RCC 7860 (cell line): Measurements from ENCODE around the gene RERE.
"Not testable (repeated sequence)": the region's sequence is repeated elsewhere in the genome, so short reads cannot be mapped to it uniquely, and the experiment has no call there.

Source experiments
- DNase-seq: peaks from one replicate; pipeline ENCODE4 v3.0.0-alpha.2; 2015; ENCODE audit warnings: low spot score
- FAIRE-seq: peaks from 2 replicates; lab custom pipeline; 2012; peaks lifted over from hg19 to GRCh38; lab: Jason Lieb, UNC

RERE gene

GRCh38 chr1:8649875-8650274 is 167.6 kb downstream of the RERE start:
- FAIRE-seq (no peak), DNase-seq (no peak)

DNA sequence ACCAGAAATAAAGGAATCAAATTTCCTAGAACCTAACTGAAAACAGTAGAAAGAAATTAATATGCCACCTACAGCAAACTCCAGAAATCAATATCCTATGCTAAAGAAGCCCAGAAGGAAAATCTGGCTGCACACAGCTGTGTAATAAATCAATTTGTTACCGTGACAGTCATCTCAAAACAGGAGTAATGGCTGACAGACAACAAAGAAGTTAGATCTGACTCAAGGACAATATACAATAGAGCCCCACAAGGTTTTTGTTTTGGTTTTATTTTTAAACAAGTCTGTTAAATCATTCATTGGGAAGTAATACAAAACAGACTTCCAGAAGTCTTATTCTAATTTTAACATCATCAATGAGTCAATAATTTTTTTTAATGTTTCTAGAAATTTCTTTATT is 168.4 kb downstream of the RERE start:
- DNase-seq (no peak), FAIRE-seq (no peak)

DNA sequence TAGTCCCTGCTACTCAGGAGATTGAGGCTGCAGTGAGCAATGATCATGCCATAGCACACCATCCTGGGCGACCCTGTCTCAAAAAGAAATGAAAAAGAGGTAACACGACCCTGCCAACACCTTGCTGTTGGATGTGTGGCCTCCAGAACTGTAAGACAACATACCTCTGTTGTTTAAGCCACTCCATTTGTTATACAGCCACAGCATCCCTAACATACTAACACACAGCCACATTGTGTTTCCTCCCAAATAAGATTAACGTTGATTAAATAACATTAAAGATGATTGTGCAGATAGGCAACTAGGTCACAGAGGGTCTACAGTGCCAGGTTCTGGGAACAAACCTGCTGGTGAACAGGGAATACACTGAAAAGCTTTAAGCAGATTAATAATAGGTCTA is 170.4 kb downstream of the RERE start:
- FAIRE-seq (no peak), DNase-seq (no peak)

DNA sequence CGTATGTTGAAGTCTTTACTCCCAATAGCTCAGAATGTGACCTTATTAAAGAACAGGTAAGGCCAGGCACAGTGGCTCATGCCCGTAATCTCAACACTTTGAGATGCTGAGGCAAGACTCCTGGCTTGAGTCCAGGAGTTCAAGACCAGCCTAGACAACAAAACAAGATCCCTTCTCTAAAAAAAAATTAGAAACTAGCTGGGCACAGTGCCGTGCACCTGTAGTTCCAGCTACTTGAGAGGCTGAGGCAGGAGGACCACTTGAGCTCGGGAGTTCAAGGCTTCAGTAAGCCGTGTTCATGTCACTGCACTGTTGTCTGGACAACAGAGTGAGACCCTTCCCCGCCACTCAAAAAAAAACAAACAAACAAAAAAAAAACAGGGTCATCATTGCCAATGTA is 171.3 kb downstream of the RERE start:
- FAIRE-seq (no peak), DNase-seq (no peak)

DNA sequence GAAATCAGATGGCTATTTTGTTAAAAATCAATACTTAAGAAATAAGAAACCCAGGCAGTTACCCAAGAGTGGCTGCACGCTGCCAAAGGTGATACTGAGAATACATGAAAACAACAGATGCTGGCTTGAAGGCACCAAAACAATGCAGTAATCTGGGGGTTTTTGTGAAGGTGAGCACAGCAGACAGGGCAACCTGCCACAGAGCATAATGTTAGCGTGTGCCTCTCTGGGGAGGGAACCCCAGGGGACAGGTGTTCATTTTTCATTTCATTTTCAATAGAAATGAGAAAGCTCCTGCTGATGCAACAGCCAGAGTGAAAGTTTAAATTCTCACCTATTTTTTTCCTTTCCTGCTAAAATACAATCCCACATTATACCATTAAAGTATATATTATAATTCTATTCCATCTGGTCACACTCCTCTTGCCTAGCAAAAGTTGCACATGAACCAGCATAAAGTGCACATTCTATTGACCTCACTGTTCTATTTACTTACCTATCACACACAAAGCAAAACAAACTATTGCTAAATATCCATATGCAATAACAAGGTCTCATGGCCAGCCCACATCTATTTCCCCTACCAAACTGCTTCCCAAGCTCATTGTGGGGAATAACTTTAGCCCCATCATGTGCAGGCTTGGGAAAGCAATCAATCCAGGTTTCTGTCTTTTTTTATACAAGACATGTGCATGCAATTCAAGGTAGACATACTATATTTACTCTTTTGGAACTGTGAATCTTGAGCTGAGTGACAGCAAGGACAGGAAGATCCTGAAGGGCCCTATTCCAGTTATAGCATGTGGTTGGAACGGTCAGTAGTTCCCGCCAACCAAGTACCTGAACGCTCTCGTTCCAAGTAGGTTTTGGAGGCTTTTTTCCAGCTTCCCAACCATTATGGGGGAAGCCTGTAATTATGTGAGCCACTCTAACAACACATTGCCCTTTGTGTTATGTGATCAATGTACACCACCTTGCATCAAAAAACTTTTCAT is 173.6 kb downstream of the RERE start:
- FAIRE-seq (no peak), DNase-seq (no peak)

- DNase-seq (no peak), FAIRE-seq (no peak)
Observed at GRCh38 chr1:8642114-8642513, 175.3 kb downstream of the RERE start.

DNA sequence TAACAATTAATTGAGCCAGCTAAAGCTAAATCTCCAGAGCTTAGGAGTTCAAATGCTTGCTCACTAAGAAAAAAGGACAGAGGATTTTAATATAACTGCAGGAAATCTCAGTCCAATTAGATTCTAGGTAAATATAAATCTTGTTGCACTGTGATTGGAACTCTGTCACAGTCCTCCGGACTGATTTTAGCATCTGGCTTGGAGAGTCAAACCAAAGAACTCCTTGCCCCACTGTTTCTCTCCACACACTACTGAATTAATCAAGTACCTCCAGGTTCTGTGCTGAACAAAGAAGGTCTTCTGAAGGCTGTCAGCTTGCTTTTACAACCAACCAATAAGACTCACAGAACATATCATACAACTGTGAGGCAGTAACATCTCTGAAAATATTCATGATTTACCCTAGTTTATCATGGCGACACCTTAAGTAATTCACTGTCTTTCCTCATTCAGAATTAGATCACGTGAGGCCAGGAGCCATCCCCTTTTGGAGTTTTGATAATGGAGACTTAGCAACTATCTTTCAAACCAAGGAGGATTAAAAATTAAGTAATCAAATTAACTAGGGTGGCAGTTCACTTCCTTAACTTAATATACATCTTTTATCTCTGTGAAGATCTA is 176.0 kb downstream of the RERE start:
- FAIRE-seq (no peak), DNase-seq (no peak)

GRCh38 chr1:8640950-8641349 is 176.5 kb downstream of the RERE start:
- no peak for FAIRE-seq
- no peak for DNase-seq

- no peak for FAIRE-seq
- DNase-seq = no peak
Observed at GRCh38 chr1:8639148-8639547, 178.3 kb downstream of the RERE start.

- DNase-seq = no peak
- FAIRE-seq = no peak
Observed at GRCh38 chr1:8633741-8634501, 183.5 kb downstream of the RERE start.

GRCh38 chr1:8632102-8632501 is 185.3 kb downstream of the RERE start:
- FAIRE-seq = no peak
- no peak for DNase-seq

GRCh38 chr1:8631163-8631562 is 186.3 kb downstream of the RERE start:
- no peak for FAIRE-seq
- DNase-seq = peak; percentile 31

GRCh38 chr1:8629241-8630091 is 188.0 kb downstream of the RERE start:
- DNase-seq = no peak
- no peak for FAIRE-seq

GRCh38 chr1:8628606-8629005 is 188.8 kb downstream of the RERE start:
- DNase-seq (no peak), FAIRE-seq (no peak)

DNA sequence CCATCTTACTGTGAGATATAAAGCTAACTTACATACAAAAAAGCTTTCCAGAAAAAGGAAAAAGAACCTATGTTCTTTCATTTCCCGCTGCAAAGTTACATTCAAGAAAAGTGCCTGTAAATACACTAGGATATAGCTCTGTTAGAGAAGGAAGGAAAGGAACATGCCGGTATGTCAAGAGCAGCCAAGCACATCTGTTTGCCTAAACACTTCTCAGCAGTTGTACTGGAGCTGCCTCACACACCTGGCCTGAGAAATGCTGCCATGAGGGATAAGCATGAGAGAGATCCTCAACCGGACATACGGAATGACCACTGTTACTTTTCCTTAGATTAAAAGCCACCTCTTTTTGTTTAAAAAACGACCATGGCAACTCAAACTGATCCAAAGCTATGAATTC is 189.7 kb downstream of the RERE start:
- FAIRE-seq (no peak), DNase-seq (no peak)

GRCh38 chr1:8625981-8626898 is 191.2 kb downstream of the RERE start:
- FAIRE-seq = peak; percentile 99
- DNase-seq = peak; percentile 95

DNA sequence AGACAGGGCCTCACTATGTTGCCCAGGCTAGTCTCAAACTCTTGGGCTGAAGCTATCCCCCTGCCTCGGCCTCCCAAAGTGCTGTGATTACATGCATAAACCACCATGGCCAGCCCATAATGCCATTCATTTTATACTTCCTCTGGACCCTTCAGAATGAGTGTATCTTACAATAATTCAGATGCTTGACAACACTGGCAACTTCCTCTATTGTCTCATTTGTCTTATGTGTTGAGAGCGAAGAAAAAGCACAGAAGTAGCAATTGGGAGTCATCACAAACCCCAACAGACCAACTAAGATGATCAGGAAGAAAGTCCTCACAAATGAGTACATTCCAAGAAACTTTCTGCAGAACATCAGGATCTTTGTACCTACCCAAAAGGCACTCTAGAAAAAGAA is 191.9 kb downstream of the RERE start:
- DNase-seq (no peak), FAIRE-seq (no peak)

DNA sequence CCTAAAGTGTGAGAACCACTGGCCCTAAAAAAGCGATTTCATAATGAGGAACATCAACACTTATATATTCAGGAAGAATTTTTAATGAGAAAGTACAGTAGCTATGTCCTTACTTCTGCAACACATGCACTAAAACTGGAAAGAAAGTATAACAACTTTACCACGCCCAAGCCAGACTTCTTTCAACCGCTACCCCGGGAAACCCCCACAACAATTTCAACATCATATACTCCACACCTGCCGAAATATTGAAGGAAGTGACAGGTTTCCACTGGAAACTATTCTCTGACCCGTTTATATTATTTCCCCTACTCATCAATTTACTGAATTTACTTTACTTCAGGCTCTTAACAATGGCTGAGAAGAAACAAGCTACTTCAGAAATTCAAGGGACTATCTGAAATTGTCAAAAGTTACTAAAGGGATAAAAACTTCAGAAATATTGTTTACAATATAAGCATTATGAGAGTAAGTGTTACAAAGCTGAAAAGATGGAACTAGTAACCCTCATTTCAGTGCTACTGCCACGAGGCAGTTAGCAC is 193.7 kb downstream of the RERE start:
- FAIRE-seq, DNase-seq: not testable (repeated sequence)

GRCh38 chr1:8621785-8622348 is 195.6 kb downstream of the RERE start:
- not testable (repeated sequence) for DNase-seq, FAIRE-seq
